Liver (tissue), 3 donors: ENCODE measurements around the gene GADL1.

Experiments
- HNF4G ChIP-seq: IDR thresholded peaks from 2 replicates; pipeline ENCODE4 v1.6.1; 2016; ENCODE audit warnings: antibody characterized with exemption
- TF ChIP-seq, protein P1 (sequence below): fragments of 150-350 bp; IDR thresholded peaks from 2 replicates; pipeline ENCODE4 v1.5.1; 2017; ENCODE audit warnings: improper control_type of control experiment, low read depth, low read length; ENCODE audit not compliant: missing input control
- donor health status: healthy.
- donor health status: healthy.

DNA sequence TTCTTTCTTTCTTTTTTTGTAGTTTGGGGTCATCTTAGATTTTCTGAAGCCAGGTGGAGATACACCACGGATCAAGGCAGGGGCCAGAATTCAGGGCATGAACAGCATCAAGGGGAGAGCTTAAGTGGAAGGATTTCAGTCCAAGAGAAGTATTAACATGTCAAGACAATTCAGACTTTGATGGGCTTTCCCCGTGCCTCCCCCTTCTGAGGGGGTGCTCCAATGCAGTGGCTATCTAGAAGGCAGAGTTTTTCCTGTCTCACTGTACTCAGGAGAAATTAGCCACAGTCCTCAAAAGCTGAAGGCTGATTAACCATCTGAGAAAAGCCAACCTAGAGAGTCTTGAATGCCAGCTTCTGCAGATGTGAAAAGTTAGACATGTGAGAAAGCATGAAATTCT, 160.8 kb downstream of the GADL1 start:
- TF ChIP-seq, protein P1, sequence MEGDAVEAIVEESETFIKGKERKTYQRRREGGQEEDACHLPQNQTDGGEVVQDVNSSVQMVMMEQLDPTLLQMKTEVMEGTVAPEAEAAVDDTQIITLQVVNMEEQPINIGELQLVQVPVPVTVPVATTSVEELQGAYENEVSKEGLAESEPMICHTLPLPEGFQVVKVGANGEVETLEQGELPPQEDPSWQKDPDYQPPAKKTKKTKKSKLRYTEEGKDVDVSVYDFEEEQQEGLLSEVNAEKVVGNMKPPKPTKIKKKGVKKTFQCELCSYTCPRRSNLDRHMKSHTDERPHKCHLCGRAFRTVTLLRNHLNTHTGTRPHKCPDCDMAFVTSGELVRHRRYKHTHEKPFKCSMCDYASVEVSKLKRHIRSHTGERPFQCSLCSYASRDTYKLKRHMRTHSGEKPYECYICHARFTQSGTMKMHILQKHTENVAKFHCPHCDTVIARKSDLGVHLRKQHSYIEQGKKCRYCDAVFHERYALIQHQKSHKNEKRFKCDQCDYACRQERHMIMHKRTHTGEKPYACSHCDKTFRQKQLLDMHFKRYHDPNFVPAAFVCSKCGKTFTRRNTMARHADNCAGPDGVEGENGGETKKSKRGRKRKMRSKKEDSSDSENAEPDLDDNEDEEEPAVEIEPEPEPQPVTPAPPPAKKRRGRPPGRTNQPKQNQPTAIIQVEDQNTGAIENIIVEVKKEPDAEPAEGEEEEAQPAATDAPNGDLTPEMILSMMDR, result no peak
- no peak for TF ChIP-seq HNF4G
